A673 (cell line): ENCODE measurements around the gene CCDC183. TPM values are rescaled to one million over a fixed set of nuclear protein-coding genes. Genes with fewer than 3 reads are reported as not detected.
"Not testable (repeated sequence)": the region's sequence is repeated elsewhere in the genome, so short reads cannot be mapped to it uniquely, and the experiment has no call there.

Source experiments
- BruUV-seq: library from RNA; stranded (reverse); fragments of 400-500 nt; replicated peaks from 2 replicates; lab custom pipeline; 2021; lab: Mats Ljungman, UMichigan
- CTCF ChIA-PET: fragments of 300-600 bp; sonication (Branson Sonifier 250); formaldehyde crosslinking; loops from one replicate; lab custom pipeline; 2022; ENCODE audit warnings: antibody characterized with exemption; lab: Charles Lee
- POLR2A ChIA-PET: fragments of 300-600 bp; sonication (Branson Sonifier 250); formaldehyde crosslinking; loops from one replicate; lab custom pipeline; 2022; ENCODE audit warnings: antibody characterized with exemption; ENCODE audit not compliant: low non-redundant PET; lab: Charles Lee
- DNase-seq: peaks from one replicate; pipeline ENCODE4 v3.0.0-alpha.2; 2015; ENCODE audit warnings: low spot score
- H3K27ac ChIP-seq: fragments of 200-600 bp; sonication (generic); 2 replicates; pipeline ENCODE4 v1.5.1; 2016; ENCODE audit warnings: mixed run types, low read depth, mild to moderate bottlenecking, mixed read lengths, antibody characterized with exemption, low read length; ENCODE audit not compliant: poor library complexity, severe bottlenecking
- H3K27me3 ChIP-seq: fragments of 200-600 bp; sonication (generic); replicated peaks from 2 replicates; pipeline ENCODE4 v1.6.1; 2017; ENCODE audit warnings: mixed run types, low read depth, mild to moderate bottlenecking, mixed read lengths, antibody characterized with exemption, low read length; ENCODE audit not compliant: insufficient read depth, poor library complexity
- H3K36me3 ChIP-seq: fragments of 200-600 bp; sonication (generic); 2 replicates; pipeline ENCODE4 v1.6.1; 2016; ENCODE audit warnings: mixed run types, mild to moderate bottlenecking, mixed read lengths, antibody characterized with exemption, low read length; ENCODE audit not compliant: insufficient read depth, poor library complexity, severe bottlenecking
- H3K4me1 ChIP-seq: fragments of 200-600 bp; sonication (generic); 2 replicates; pipeline ENCODE4 v1.6.1; 2017; ENCODE audit warnings: mixed run types, mild to moderate bottlenecking, mixed read lengths, antibody characterized with exemption, low read length; ENCODE audit not compliant: insufficient read depth, poor library complexity, severe bottlenecking
- H3K4me3 ChIP-seq: fragments of 200-600 bp; sonication (generic); 2 replicates; pipeline ENCODE4 v1.5.1; 2016; ENCODE audit warnings: low read depth, mixed run types, mild to moderate bottlenecking, mixed read lengths, low read length; ENCODE audit not compliant: poor library complexity, severe bottlenecking
- H3K9me3 ChIP-seq: fragments of 200-600 bp; sonication (generic); 2 replicates; pipeline ENCODE4 v1.6.1; 2016; ENCODE audit warnings: mixed run types, low read depth, mild to moderate bottlenecking, mixed read lengths, antibody characterized with exemption, low read length; ENCODE audit not compliant: poor library complexity, severe bottlenecking
- CTCF ChIP-seq: fragments of 300-800, 200-600 bp; sonication (generic); conservative IDR thresholded peaks from 2 replicates; pipeline ENCODE4 v1.5.1; 2017; ENCODE audit warnings: low read depth, mild to moderate bottlenecking, antibody characterized with exemption, low read length, moderate library complexity, mixed read lengths
- EZH2 ChIP-seq: fragments of 200-600 bp; sonication (generic); IDR thresholded peaks from 2 replicates; pipeline ENCODE4 v1.6.1; 2017; ENCODE audit warnings: borderline replicate concordance, low read depth, mild to moderate bottlenecking, mixed read lengths, antibody characterized with exemption, low read length; ENCODE audit not compliant: poor library complexity, severe bottlenecking
- intact Hi-C: fragments of 100-400 bp; cut with micrococcal nuclease; formaldehyde crosslinking; loops from one replicate; pipeline ENCODE4 v1.10.0; 2022; ENCODE audit not compliant: unreplicated experiment
- total RNA-seq: library from RNA; stranded (reverse); gene quantifications from 2 replicates; pipeline ENCODE4 v1.2.3, GENCODE V29; 2021

Gene CCDC183
- total RNA-seq, 1 experiment from 2014 or later = not detected

GRCh38 chr9:136766410-136767120 lies 29.6 kb upstream of the CCDC183 start:
- DNase-seq, H3K4me1 ChIP-seq, BruUV-seq, H3K27me3 ChIP-seq, H3K9me3 ChIP-seq, H3K4me3 ChIP-seq, H3K27ac ChIP-seq, intact Hi-C loops, H3K36me3 ChIP-seq: not testable (repeated sequence)
- ChIA-PET CTCF (interaction anchor here (0.6 to 0.9 kb wide), 2 partner anchors 13 to 283 kb away, joined by 3 to 6 read pairs; no protein-coding TSS in a partner anchor), POLR2A (interaction anchor here (0.6 kb wide), 1 partner anchor 10 kb away, joined by 8 read pairs; no protein-coding TSS in a partner anchor)
- peak; percentile 48 for TF ChIP-seq CTCF

- POLR2A ChIA-PET = no interaction called here
- BruUV-seq = no TSS peak
- CTCF ChIA-PET = interaction anchor here (0.6 to 0.7 kb wide), 4 partner anchors 8 to 223 kb away, joined by 3 to 14 read pairs (median 4); partner anchors contain the start of gene PAXX
- TF ChIP-seq EZH2 (no peak), CTCF (peak; percentile 65)
- intact Hi-C loops = no loop called here
- Histone ChIP-seq H3K27me3 (no peaks in the 10 kb centered on the region), H3K4me3 (peak overlapping the region; percentile 44), H3K27ac (no peak overlapping the region), H3K36me3 (no peaks in the 10 kb centered on the region), H3K9me3 (peaks cover 7% of the 10 kb centered on the region), H3K4me1 (no peaks in the 10 kb centered on the region)
- DNase-seq = peak; percentile 73
Observed at GRCh38 chr9:136769710-136770191, 26.4 kb upstream of the CCDC183 start.

- Histone ChIP-seq H3K9me3 (peaks cover 7% of the 10 kb centered on the region), H3K36me3 (no peaks in the 10 kb centered on the region), H3K27ac (no peak overlapping the region), H3K27me3 (no peaks in the 10 kb centered on the region), H3K4me1 (no peaks in the 10 kb centered on the region), H3K4me3 (no peak overlapping the region)
- no peak for DNase-seq
- BruUV-seq = no TSS peak
- ChIA-PET CTCF (interaction anchor here (0.5 to 0.8 kb wide), 2 partner anchors 194 to 278 kb away, joined by 3 to 11 read pairs; no protein-coding TSS in a partner anchor), POLR2A (no interaction called here)
- TF ChIP-seq CTCF (no peak), EZH2 (no peak)
- intact Hi-C loops = no loop called here
Observed at GRCh38 chr9:136771907-136772415, 24.2 kb upstream of the CCDC183 start.
